ENCODE results near the gene FAM50A. TPM values are rescaled to one million over a fixed set of nuclear protein-coding genes. Genes with fewer than 3 reads are reported as not detected.

FAM50A gene
- total RNA-seq, 1 donor from 2014 or later: 41.1 TPM

GRCh38 chrX:154464806-154465365 lies 20.9 kb downstream of the FAM50A start:
- Histone ChIP-seq H3K4me3 (no peak overlapping the region), H3K9me3 (replicated peaks) (no peaks in the 10 kb centered on the region), H3K27me3 (ENCODE audit: low read depth) (no peaks in the 10 kb centered on the region), H3K4me1 (peaks cover 1% of the 10 kb centered on the region), H3K36me3 (peaks cover 20% of the 10 kb centered on the region), H3K27ac (replicated peaks) (no peak overlapping the region)
- no peak for DNase-seq
- intact Hi-C loops (cut with micrococcal nuclease): no loop called here
- TF ChIP-seq, protein P1, sequence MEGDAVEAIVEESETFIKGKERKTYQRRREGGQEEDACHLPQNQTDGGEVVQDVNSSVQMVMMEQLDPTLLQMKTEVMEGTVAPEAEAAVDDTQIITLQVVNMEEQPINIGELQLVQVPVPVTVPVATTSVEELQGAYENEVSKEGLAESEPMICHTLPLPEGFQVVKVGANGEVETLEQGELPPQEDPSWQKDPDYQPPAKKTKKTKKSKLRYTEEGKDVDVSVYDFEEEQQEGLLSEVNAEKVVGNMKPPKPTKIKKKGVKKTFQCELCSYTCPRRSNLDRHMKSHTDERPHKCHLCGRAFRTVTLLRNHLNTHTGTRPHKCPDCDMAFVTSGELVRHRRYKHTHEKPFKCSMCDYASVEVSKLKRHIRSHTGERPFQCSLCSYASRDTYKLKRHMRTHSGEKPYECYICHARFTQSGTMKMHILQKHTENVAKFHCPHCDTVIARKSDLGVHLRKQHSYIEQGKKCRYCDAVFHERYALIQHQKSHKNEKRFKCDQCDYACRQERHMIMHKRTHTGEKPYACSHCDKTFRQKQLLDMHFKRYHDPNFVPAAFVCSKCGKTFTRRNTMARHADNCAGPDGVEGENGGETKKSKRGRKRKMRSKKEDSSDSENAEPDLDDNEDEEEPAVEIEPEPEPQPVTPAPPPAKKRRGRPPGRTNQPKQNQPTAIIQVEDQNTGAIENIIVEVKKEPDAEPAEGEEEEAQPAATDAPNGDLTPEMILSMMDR (IDR thresholded peaks at IDR 0.05; ENCODE audit: borderline replicate concordance): no peak

DNA sequence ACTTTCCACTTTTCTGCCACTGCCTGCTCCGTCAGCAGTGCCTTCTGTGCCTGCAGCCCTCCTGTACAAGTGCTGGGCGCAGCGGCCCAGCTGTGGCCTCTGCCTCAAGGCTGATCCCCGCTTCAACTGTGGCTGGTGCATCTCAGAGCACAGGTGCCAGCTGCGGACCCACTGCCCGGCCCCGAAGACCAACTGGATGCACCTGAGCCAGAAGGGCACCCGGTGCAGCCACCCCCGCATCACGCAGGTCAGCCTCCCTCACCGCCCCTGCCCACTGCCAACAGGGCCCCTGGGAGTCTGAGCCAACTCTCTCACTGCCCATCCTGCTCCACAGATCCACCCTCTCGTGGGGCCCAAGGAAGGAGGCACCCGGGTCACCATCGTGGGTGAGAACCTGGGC lies 21.7 kb downstream of the FAM50A start:
- intact Hi-C loops (cut with micrococcal nuclease): no loop called here
- Histone ChIP-seq H3K4me3 (no peak overlapping the region), H3K9me3 (replicated peaks) (no peaks in the 10 kb centered on the region), H3K36me3 (peaks cover 27% of the 10 kb centered on the region), H3K4me1 (no peaks in the 10 kb centered on the region), H3K27me3 (ENCODE audit: low read depth) (no peaks in the 10 kb centered on the region), H3K27ac (replicated peaks) (no peak overlapping the region)
- TF ChIP-seq, protein P1 (IDR thresholded peaks at IDR 0.05; ENCODE audit: borderline replicate concordance): no peak
- no peak for DNase-seq

DNA sequence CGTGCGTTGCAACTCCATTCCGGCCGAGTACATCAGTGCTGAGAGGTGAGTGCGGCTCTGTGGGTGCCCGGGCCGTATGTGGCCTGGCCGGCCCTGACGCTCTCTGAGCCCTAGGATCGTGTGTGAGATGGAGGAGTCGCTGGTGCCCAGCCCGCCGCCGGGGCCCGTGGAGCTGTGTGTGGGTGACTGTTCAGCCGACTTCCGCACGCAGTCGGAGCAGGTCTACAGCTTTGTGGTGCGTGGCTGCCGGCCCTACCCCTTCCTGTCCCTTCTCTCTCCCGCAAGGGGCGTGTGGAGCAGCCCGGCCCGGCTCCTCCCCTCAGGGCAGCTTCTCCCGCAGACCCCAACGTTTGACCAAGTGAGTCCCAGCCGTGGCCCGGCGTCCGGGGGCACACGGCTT lies 22.1 kb downstream of the FAM50A start:
- peaks cover 28% of the 10 kb centered on the region for H3K36me3 ChIP-seq
- H3K9me3 ChIP-seq (replicated peaks): no peaks in the 10 kb centered on the region
- H3K4me3 ChIP-seq: no peak overlapping the region
- TF ChIP-seq, protein P1 (IDR thresholded peaks at IDR 0.05; ENCODE audit: borderline replicate concordance): no peak
- H3K27me3 ChIP-seq (ENCODE audit: low read depth): no peaks in the 10 kb centered on the region
- no peak overlapping the region for H3K27ac ChIP-seq (replicated peaks)
- H3K4me1 ChIP-seq: no peaks in the 10 kb centered on the region
- no peak for DNase-seq
- intact Hi-C loops (cut with micrococcal nuclease): no loop called here

GRCh38 chrX:154466907-154467306 lies 23.0 kb downstream of the FAM50A start:
- Histone ChIP-seq H3K27me3 (ENCODE audit: low read depth) (no peaks in the 10 kb centered on the region), H3K4me1 (no peaks in the 10 kb centered on the region), H3K36me3 (peaks cover 28% of the 10 kb centered on the region), H3K27ac (replicated peaks) (no peak overlapping the region), H3K4me3 (no peak overlapping the region), H3K9me3 (replicated peaks) (no peaks in the 10 kb centered on the region)
- TF ChIP-seq, protein P1 (IDR thresholded peaks at IDR 0.05; ENCODE audit: borderline replicate concordance): no peak
- intact Hi-C loops (cut with micrococcal nuclease): no loop called here
- DNase-seq: no peak

DNA sequence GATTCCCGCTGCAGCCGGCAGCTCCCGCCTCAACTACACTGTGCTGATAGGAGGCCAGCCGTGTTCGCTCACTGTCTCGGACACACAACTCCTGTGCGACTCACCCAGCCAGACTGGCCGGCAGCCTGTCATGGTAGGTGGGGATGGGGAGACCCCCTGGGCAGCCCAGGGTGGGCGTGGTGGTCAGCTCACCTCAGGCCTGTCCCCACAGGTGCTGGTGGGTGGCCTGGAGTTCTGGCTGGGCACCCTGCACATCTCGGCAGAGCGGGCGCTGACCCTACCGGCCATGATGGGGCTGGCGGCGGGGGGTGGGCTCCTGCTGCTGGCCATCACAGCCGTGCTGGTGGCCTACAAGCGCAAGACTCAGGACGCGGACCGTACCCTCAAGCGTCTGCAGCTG lies 23.6 kb downstream of the FAM50A start:
- Histone ChIP-seq H3K9me3 (replicated peaks) (no peaks in the 10 kb centered on the region), H3K4me3 (no peak overlapping the region), H3K27ac (replicated peaks) (no peak overlapping the region), H3K4me1 (no peaks in the 10 kb centered on the region), H3K27me3 (ENCODE audit: low read depth) (no peaks in the 10 kb centered on the region), H3K36me3 (peaks cover 28% of the 10 kb centered on the region)
- DNase-seq: no peak
- intact Hi-C loops (cut with micrococcal nuclease): no loop called here
- TF ChIP-seq, protein P1 (IDR thresholded peaks at IDR 0.05; ENCODE audit: borderline replicate concordance): no peak

Measured in left ventricle myocardium inferior (tissue), 1 donor.